CD4-positive, alpha-beta memory T cell (primary cell): ENCODE results near the gene ST3GAL3. TPM values are rescaled to one million over a fixed set of nuclear protein-coding genes. Genes with fewer than 3 reads are reported as not detected.

Source experiments
- CTCF ChIA-PET: fragments of 350-600 bp; sonication (Branson Sonifier 250); formaldehyde crosslinking; loops from one replicate; lab custom pipeline; 2021; ENCODE audit warnings: inconsistent platforms; ENCODE audit not compliant: partially characterized antibody; lab: Charles Lee
- POLR2A ChIA-PET: fragments of 350-600 bp; sonication (Branson Sonifier 250); formaldehyde crosslinking; loops from one replicate; lab custom pipeline; 2021; ENCODE audit not compliant: partially characterized antibody; lab: Charles Lee
- DNase-seq, 5 donors: peaks; one replicate each; pipeline versions ENCODE4 v3.0.0 to v3.0.0-alpha.2; 2020 to 2022; ENCODE audit warnings: mixed read lengths in 1 of 5
- H3K27ac ChIP-seq: one replicate; pipeline ENCODE4 v1.7.0; 2013; ENCODE audit warnings: low read depth, low read length
- H3K27me3 ChIP-seq: 2 replicates; pipeline ENCODE4 v1.7.0; 2013; ENCODE audit warnings: mild to moderate bottlenecking, low read length, moderate library complexity; ENCODE audit not compliant: insufficient read depth
- H3K36me3 ChIP-seq: 2 replicates; pipeline ENCODE4 v1.7.0; 2013; ENCODE audit warnings: mild to moderate bottlenecking, low read length, moderate library complexity; ENCODE audit not compliant: insufficient read depth
- H3K4me1 ChIP-seq: 2 replicates; pipeline ENCODE4 v1.7.0; 2013; ENCODE audit warnings: mild to moderate bottlenecking, low read length, moderate library complexity; ENCODE audit not compliant: insufficient read depth
- H3K4me3 ChIP-seq, 2 donors: one replicate each; pipeline ENCODE4 v1.7.0; 2013; ENCODE audit warnings: low read length in 2 of 2, mild to moderate bottlenecking in 1 of 2
- H3K9me3 ChIP-seq, 2 donors: one replicate each; pipeline ENCODE4 v1.7.0; 2013; ENCODE audit warnings: low read length in 2 of 2, control low read depth in 1 of 2; ENCODE audit not compliant: control insufficient read depth in 1 of 2
- H3K27ac Mint-ChIP-seq, 7 donors: one replicate each; pipeline ENCODE4 v1.8.0; 2020 to 2021; ENCODE audit warnings: mixed read lengths in 7 of 7, mild to moderate bottlenecking in 6 of 7, inconsistent platforms in 3 of 7, moderate library complexity in 3 of 7
- H3K27me3 Mint-ChIP-seq, 2 donors: one replicate each; pipeline ENCODE4 v1.8.0; 2020 to 2021; ENCODE audit warnings: mixed read lengths in 2 of 2
- H3K36me3 Mint-ChIP-seq, 2 donors: one replicate each; pipeline ENCODE4 v1.8.0; 2020 to 2021; ENCODE audit warnings: mixed read lengths in 2 of 2, inconsistent platforms in 1 of 2, mild to moderate bottlenecking in 1 of 2
- H3K4me1 Mint-ChIP-seq, 4 donors: one replicate each; pipeline ENCODE4 v1.8.0; 2020 to 2021; ENCODE audit warnings: mixed read lengths in 4 of 4, mild to moderate bottlenecking in 1 of 4
- H3K4me3 Mint-ChIP-seq, 8 donors: one replicate each; pipeline ENCODE4 v1.8.0; 2020 to 2021; ENCODE audit warnings: mixed read lengths in 8 of 8, mild to moderate bottlenecking in 7 of 8, moderate library complexity in 6 of 8, inconsistent platforms in 3 of 8
- H3K9me3 Mint-ChIP-seq, 8 donors: one replicate each; pipeline ENCODE4 v1.8.0; 2020 to 2021; ENCODE audit warnings: mixed read lengths in 8 of 8, mild to moderate bottlenecking in 5 of 8, inconsistent platforms in 3 of 8, moderate library complexity in 1 of 8
- intact Hi-C: fragments of 100-400 bp; cut with micrococcal nuclease; formaldehyde crosslinking; loops from one replicate; pipeline ENCODE4 v1.15.1; 2023
- polyA plus RNA-seq, 2 donors: library from polyadenylated mRNA; unstranded; fragments of 300-500 nt; fragmentation: Illumina TruSeq; gene quantifications; one replicate each; pipeline ENCODE4 v1.2.3, GENCODE V29; 2021
- total RNA-seq, 2 experiments: library from RNA; stranded (reverse); gene quantifications; one replicate each; pipeline ENCODE4 v1.2.3, GENCODE V29; 2021

The ST3GAL3 gene
- total and polyA plus RNA-seq, 4 experiments from 2014 or later = 6.1 to 29.6 (median 16.3) TPM

- ChIA-PET CTCF (no interaction called here), POLR2A (interaction anchor here (0.9 to 1.6 kb wide), 2 partner anchors 20 to 38 kb away, joined by 4 to 7 read pairs; partner anchors contain the start of gene ST3GAL3)
- H3K27ac ChIP-seq = no peak overlapping the region
- H3K4me3 Mint-ChIP-seq = no peak overlapping the region
- no peaks in the 10 kb centered on the region for H3K9me3 ChIP-seq
- H3K27me3 Mint-ChIP-seq = no peaks in the 10 kb centered on the region
- no peaks in the 10 kb centered on the region for H3K27me3 ChIP-seq
- H3K4me1 ChIP-seq = no peaks in the 10 kb centered on the region
- peaks cover 64 to 93% of the 10 kb centered on the region in 2 donors for H3K36me3 Mint-ChIP-seq
- H3K4me1 Mint-ChIP-seq = peaks cover 0 to 4% (median under 1%) of the 10 kb centered on the region in 4 donors
- peaks cover 83% of the 10 kb centered on the region for H3K36me3 ChIP-seq
- DNase-seq = no peak
- no peak overlapping the region for H3K4me3 ChIP-seq
- intact Hi-C loops = no loop called here
- H3K9me3 Mint-ChIP-seq = no peaks in the 10 kb centered on the region
- peak overlapping the region in 1 of 7 donors; percentile 2 for H3K27ac Mint-ChIP-seq
These were observed 19.8 kb upstream of the ST3GAL3 start for GRCh38 chr1:43687301-43688108.

GRCh38 chr1:43688109-43688387 lies 19.3 kb upstream of the ST3GAL3 start:
- H3K27ac Mint-ChIP-seq = peak overlapping the region in 1 of 7 donors; percentile 36
- H3K4me1 ChIP-seq = no peaks in the 10 kb centered on the region
- CTCF ChIA-PET = no interaction called here
- no peaks in the 10 kb centered on the region for H3K27me3 ChIP-seq
- POLR2A ChIA-PET = interaction anchor here (1.6 kb wide), 1 partner anchor 19 kb away, joined by 7 read pairs; the partner anchor contains the start of gene ST3GAL3
- no peak for DNase-seq
- no peak overlapping the region for H3K27ac ChIP-seq
- H3K9me3 Mint-ChIP-seq = no peaks in the 10 kb centered on the region
- H3K36me3 ChIP-seq = peaks cover 83% of the 10 kb centered on the region
- no peaks in the 10 kb centered on the region for H3K9me3 ChIP-seq
- H3K36me3 Mint-ChIP-seq = peaks cover 67 to 95% of the 10 kb centered on the region in 2 donors
- peaks cover 0 to 4% (median under 1%) of the 10 kb centered on the region in 4 donors for H3K4me1 Mint-ChIP-seq
- H3K4me3 ChIP-seq = no peak overlapping the region
- H3K27me3 Mint-ChIP-seq = no peaks in the 10 kb centered on the region
- no peak overlapping the region for H3K4me3 Mint-ChIP-seq
- intact Hi-C loops = no loop called here

GRCh38 chr1:43688594-43689000 lies 18.7 kb upstream of the ST3GAL3 start:
- no peaks in the 10 kb centered on the region for H3K27me3 Mint-ChIP-seq
- no peak overlapping the region for H3K27ac ChIP-seq
- no peaks in the 10 kb centered on the region for H3K9me3 Mint-ChIP-seq
- peak overlapping the region in 2 of 7 donors; percentile 4 to 46 for H3K27ac Mint-ChIP-seq
- peaks cover 70 to 95% of the 10 kb centered on the region in 2 donors for H3K36me3 Mint-ChIP-seq
- H3K9me3 ChIP-seq = no peaks in the 10 kb centered on the region
- peaks cover 84% of the 10 kb centered on the region for H3K36me3 ChIP-seq
- no peaks in the 10 kb centered on the region for H3K4me1 ChIP-seq
- H3K4me1 Mint-ChIP-seq = peaks cover 0 to 4% (median under 1%) of the 10 kb centered on the region in 4 donors
- no peaks in the 10 kb centered on the region for H3K27me3 ChIP-seq
- DNase-seq = no peak
- intact Hi-C loops = no loop called here
- CTCF ChIA-PET = no interaction called here
- H3K4me3 ChIP-seq = no peak overlapping the region
- POLR2A ChIA-PET = interaction anchor here (1.6 kb wide), 1 partner anchor 19 kb away, joined by 7 read pairs; the partner anchor contains the start of gene ST3GAL3
- no peak overlapping the region for H3K4me3 Mint-ChIP-seq

GRCh38 chr1:43689289-43689688 lies 18.0 kb upstream of the ST3GAL3 start:
- Histone ChIP-seq H3K4me1 (no peaks in the 10 kb centered on the region), H3K27me3 (no peaks in the 10 kb centered on the region), H3K36me3 (peaks cover 86% of the 10 kb centered on the region), H3K27ac (no peak overlapping the region), H3K4me3 (no peak overlapping the region), H3K9me3 (no peaks in the 10 kb centered on the region)
- no peak for DNase-seq
- ChIA-PET POLR2A (interaction anchor here (0.5 kb wide), 1 partner anchor 18 kb away, joined by 3 read pairs; no protein-coding TSS in a partner anchor), CTCF (interaction anchor here (1.0 kb wide), 1 partner anchor 9 kb away, joined by 3 read pairs; no protein-coding TSS in a partner anchor)
- Mint-ChIP-seq H3K27me3 (no peaks in the 10 kb centered on the region), H3K36me3 (peaks cover 63 to 93% of the 10 kb centered on the region in 2 donors), H3K27ac (peak overlapping the region in 1 of 7 donors; percentile 22), H3K4me3 (no peak overlapping the region), H3K9me3 (no peaks in the 10 kb centered on the region), H3K4me1 (peaks cover 0 to 4% (median under 1%) of the 10 kb centered on the region in 4 donors)
- intact Hi-C loops = no loop called here

- Histone ChIP-seq H3K4me3 (no peak overlapping the region), H3K9me3 (no peaks in the 10 kb centered on the region), H3K36me3 (peaks cover 97% of the 10 kb centered on the region), H3K4me1 (no peaks in the 10 kb centered on the region), H3K27me3 (no peaks in the 10 kb centered on the region), H3K27ac (no peak overlapping the region)
- Mint-ChIP-seq H3K27ac (peak overlapping the region in 1 of 7 donors; percentile 42), H3K27me3 (no peaks in the 10 kb centered on the region), H3K4me3 (no peak overlapping the region), H3K36me3 (peaks cover 44 to 70% of the 10 kb centered on the region in 2 donors), H3K9me3 (no peaks in the 10 kb centered on the region), H3K4me1 (peaks cover 0 to 3% (median 0%) of the 10 kb centered on the region in 4 donors)
- no peak for DNase-seq
- CTCF ChIA-PET = no interaction called here
- intact Hi-C loops = no loop called here
- POLR2A ChIA-PET = interaction anchor here (1.0 kb wide), 1 partner anchor 15 kb away, joined by 4 read pairs; the partner anchor contains the start of gene ST3GAL3
These were observed 15.2 kb upstream of the ST3GAL3 start for GRCh38 chr1:43691871-43692815.

- Histone ChIP-seq H3K9me3 (no peaks in the 10 kb centered on the region), H3K27ac (no peak overlapping the region), H3K36me3 (peaks cover 97% of the 10 kb centered on the region), H3K27me3 (no peaks in the 10 kb centered on the region), H3K4me1 (no peaks in the 10 kb centered on the region), H3K4me3 (no peak overlapping the region)
- no peak overlapping the region for H3K4me3 Mint-ChIP-seq
- H3K27ac Mint-ChIP-seq = no peak overlapping the region
- H3K36me3 Mint-ChIP-seq = peaks cover 38 to 58% of the 10 kb centered on the region in 2 donors
- intact Hi-C loops = no loop called here
- no peaks in the 10 kb centered on the region for H3K27me3 Mint-ChIP-seq
- H3K9me3 Mint-ChIP-seq = no peaks in the 10 kb centered on the region
- DNase-seq = no peak
- peaks cover 0 to 3% (median 0%) of the 10 kb centered on the region in 4 donors for H3K4me1 Mint-ChIP-seq
- ChIA-PET POLR2A (no interaction called here), CTCF (no interaction called here)
These were observed 14.0 kb upstream of the ST3GAL3 start for GRCh38 chr1:43693371-43693770.
